HG02943 (cell line): ENCODE results near the gene GUCA1A.
"Not testable (repeated sequence)": the region's sequence is repeated elsewhere in the genome, so short reads cannot be mapped to it uniquely, and the experiment has no call there.

Source experiments
- ATAC-seq: cut with Tn5 transposase; IDR thresholded peaks from one replicate; pipeline ENCODE4 v1.9.1; 2021; ENCODE audit warnings: mild to moderate bottlenecking, low read depth, moderate library complexity; ENCODE audit not compliant: unreplicated experiment

Gene GUCA1A

GRCh38 chr6:42171813-42172581, 1.2 kb upstream of the GUCA1A start:
- no peak for ATAC-seq

GRCh38 chr6:42175860-42176259, 2.7 kb downstream of the GUCA1A start:
- no peak for ATAC-seq

GRCh38 chr6:42176981-42177380, 3.8 kb downstream of the GUCA1A start:
- ATAC-seq, result no peak

GRCh38 chr6:42177514-42178364, 4.6 kb downstream of the GUCA1A start:
- no peak for ATAC-seq

- ATAC-seq, result no peak
These were observed 6.2 kb downstream of the GUCA1A start for GRCh38 chr6:42179261-42179944.

- no peak for ATAC-seq
These were observed 6.8 kb downstream of the GUCA1A start for GRCh38 chr6:42179945-42180313.

- no peak for ATAC-seq
These were observed 8.9 kb downstream of the GUCA1A start for GRCh38 chr6:42182101-42182500.

- ATAC-seq, result no peak
These were observed 11.3 kb downstream of the GUCA1A start for GRCh38 chr6:42184475-42184874.

GRCh38 chr6:42185597-42185996, 12.4 kb downstream of the GUCA1A start:
- ATAC-seq, result no peak

GRCh38 chr6:42188406-42188805, 15.2 kb downstream of the GUCA1A start:
- no peak for ATAC-seq

- no peak for ATAC-seq
These were observed 17.5 kb downstream of the GUCA1A start for GRCh38 chr6:42190554-42191183.

- not testable (repeated sequence) for ATAC-seq
These were observed 19.2 kb downstream of the GUCA1A start for GRCh38 chr6:42192385-42192784.

GRCh38 chr6:42193491-42193894, 20.3 kb downstream of the GUCA1A start:
- no peak for ATAC-seq

GRCh38 chr6:42194056-42194455, 20.9 kb downstream of the GUCA1A start:
- no peak for ATAC-seq

- ATAC-seq, result no peak
These were observed 22.3 kb downstream of the GUCA1A start for GRCh38 chr6:42195415-42195814.

GRCh38 chr6:42197555-42198362, 24.6 kb downstream of the GUCA1A start:
- ATAC-seq, result no peak

- no peak for ATAC-seq
These were observed 26.2 kb downstream of the GUCA1A start for GRCh38 chr6:42199106-42199981.

GRCh38 chr6:42200035-42200434, 26.9 kb downstream of the GUCA1A start:
- ATAC-seq, result no peak

GRCh38 chr6:42201382-42201781, 28.2 kb downstream of the GUCA1A start:
- ATAC-seq, result no peak
